Glutamatergic neuron (in vitro differentiated cells): ENCODE results near the gene ATP7A. TPM values are rescaled to one million over a fixed set of nuclear protein-coding genes. Genes with fewer than 3 reads are reported as not detected.
"Not testable (repeated sequence)": the region's sequence is repeated elsewhere in the genome, so short reads cannot be mapped to it uniquely, and the experiment has no call there.

Experiments
- DNase-seq: peaks from one replicate; pipeline ENCODE4 v3.0.0; 2022
- H3K27ac Mint-ChIP-seq: one replicate; pipeline ENCODE4 v1.8.0; 2020; ENCODE audit warnings: mild to moderate bottlenecking, mixed read lengths, inconsistent platforms; ENCODE audit not compliant: unreplicated experiment
- H3K27me3 Mint-ChIP-seq: one replicate; pipeline ENCODE4 v1.8.0; 2020; ENCODE audit warnings: mild to moderate bottlenecking, moderate library complexity, mixed read lengths, inconsistent platforms; ENCODE audit not compliant: unreplicated experiment
- H3K36me3 Mint-ChIP-seq: one replicate; pipeline ENCODE4 v1.8.0; 2020; ENCODE audit warnings: mild to moderate bottlenecking, mixed read lengths, inconsistent platforms; ENCODE audit not compliant: unreplicated experiment
- H3K4me1 Mint-ChIP-seq: one replicate; pipeline ENCODE4 v1.8.0; 2020; ENCODE audit warnings: mild to moderate bottlenecking, low read depth, mixed read lengths, inconsistent platforms; ENCODE audit not compliant: unreplicated experiment
- H3K4me3 Mint-ChIP-seq: one replicate; pipeline ENCODE4 v1.8.0; 2020; ENCODE audit warnings: mild to moderate bottlenecking, mixed read lengths, inconsistent platforms; ENCODE audit not compliant: unreplicated experiment
- H3K9me3 Mint-ChIP-seq: one replicate; pipeline ENCODE4 v1.8.0; 2020; ENCODE audit warnings: mild to moderate bottlenecking, moderate library complexity, mixed read lengths, inconsistent platforms; ENCODE audit not compliant: unreplicated experiment
- total RNA-seq: library from RNA; stranded (reverse); fragmentation: NEBNext Ultra II Directional; extraction: Animal tissue kit (Norgen Biotek cat#: 25700); gene quantifications from one replicate; pipeline ENCODE4 v1.2.1, GENCODE V29; 2021; ENCODE audit not compliant: unreplicated experiment
- TF ChIP-seq, protein P1 (sequence below): fragments of 200-600 bp; sonication (generic); IDR thresholded peaks from one replicate; pipeline ENCODE4 v1.5.0; 2021; ENCODE audit not compliant: partially characterized antibody, unreplicated experiment

Gene ATP7A
- total RNA-seq, 1 donor from 2014 or later = 11.5 TPM

DNA sequence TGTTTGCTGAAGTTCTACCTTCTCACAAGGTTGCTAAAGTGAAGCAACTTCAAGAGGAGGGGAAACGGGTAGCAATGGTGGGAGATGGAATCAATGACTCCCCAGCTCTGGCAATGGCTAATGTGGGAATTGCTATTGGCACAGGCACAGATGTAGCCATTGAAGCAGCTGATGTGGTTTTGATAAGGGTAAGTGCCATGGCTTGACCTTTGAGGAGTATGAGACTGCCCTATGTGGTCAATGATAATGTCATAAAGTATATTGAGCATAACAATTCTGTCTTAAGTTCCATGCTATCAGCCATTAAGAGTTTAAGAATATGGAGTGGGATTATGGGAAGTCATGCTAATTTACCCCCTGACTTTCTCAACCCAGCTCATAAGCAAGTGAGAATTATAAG lies 132.1 kb downstream of the ATP7A start:
- Mint-ChIP-seq H3K27ac (no peak overlapping the region), H3K36me3 (no peaks in the 10 kb centered on the region), H3K27me3 (no peaks in the 10 kb centered on the region), H3K4me1 (no peaks in the 10 kb centered on the region), H3K9me3 (peaks cover 1% of the 10 kb centered on the region), H3K4me3 (no peak overlapping the region)
- TF ChIP-seq, protein P1, sequence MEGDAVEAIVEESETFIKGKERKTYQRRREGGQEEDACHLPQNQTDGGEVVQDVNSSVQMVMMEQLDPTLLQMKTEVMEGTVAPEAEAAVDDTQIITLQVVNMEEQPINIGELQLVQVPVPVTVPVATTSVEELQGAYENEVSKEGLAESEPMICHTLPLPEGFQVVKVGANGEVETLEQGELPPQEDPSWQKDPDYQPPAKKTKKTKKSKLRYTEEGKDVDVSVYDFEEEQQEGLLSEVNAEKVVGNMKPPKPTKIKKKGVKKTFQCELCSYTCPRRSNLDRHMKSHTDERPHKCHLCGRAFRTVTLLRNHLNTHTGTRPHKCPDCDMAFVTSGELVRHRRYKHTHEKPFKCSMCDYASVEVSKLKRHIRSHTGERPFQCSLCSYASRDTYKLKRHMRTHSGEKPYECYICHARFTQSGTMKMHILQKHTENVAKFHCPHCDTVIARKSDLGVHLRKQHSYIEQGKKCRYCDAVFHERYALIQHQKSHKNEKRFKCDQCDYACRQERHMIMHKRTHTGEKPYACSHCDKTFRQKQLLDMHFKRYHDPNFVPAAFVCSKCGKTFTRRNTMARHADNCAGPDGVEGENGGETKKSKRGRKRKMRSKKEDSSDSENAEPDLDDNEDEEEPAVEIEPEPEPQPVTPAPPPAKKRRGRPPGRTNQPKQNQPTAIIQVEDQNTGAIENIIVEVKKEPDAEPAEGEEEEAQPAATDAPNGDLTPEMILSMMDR = no peak
- no peak for DNase-seq

DNA sequence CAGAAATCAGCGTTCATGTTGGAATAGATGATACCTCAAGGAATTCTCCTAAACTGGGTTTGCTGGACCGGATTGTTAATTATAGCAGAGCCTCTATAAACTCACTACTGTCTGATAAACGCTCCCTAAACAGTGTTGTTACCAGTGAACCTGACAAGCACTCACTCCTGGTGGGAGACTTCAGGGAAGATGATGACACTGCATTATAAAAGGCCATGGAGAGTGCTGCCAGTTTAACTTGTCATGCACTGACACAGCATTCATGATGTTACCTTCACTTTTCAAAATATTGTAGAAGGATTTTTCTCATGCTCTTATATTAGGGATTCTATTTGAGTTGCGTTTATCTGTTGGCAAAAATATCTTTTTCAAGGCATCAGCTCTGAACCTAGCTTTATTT lies 135.9 kb downstream of the ATP7A start:
- no peaks in the 10 kb centered on the region for H3K4me1 Mint-ChIP-seq

DNA sequence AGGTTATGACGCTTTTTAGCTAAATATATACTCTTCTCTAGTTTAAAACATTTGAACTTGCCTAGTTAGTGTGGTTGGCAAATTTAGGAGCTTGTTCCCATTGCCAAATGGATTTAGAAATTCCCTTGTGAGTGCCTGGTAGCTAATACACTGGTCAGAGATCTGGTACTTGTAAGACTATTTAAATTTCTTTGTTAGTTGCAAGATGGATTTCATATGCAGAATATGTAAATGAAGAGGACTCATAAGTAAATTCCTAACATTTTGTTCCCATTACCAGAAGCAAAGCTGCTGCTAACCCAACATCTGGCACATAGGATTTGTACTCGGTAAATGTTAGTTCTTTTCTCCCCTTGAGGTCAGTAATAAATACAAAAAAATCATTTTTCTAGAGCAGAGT lies 137.6 kb downstream of the ATP7A start:
- Mint-ChIP-seq H3K27me3 (no peaks in the 10 kb centered on the region), H3K9me3 (no peaks in the 10 kb centered on the region), H3K4me1 (no peaks in the 10 kb centered on the region), H3K27ac (no peak overlapping the region), H3K4me3 (no peak overlapping the region), H3K36me3 (peaks cover under 1% of the 10 kb centered on the region)
- DNase-seq = no peak
- TF ChIP-seq, protein P1 = no peak

More for the DNA sequence above, 135.9 kb downstream of the ATP7A start:
- H3K27ac Mint-ChIP-seq = no peak overlapping the region
- H3K36me3 Mint-ChIP-seq = no peaks in the 10 kb centered on the region
- no peaks in the 10 kb centered on the region for H3K9me3 Mint-ChIP-seq
- no peak overlapping the region for H3K4me3 Mint-ChIP-seq
- H3K27me3 Mint-ChIP-seq = no peaks in the 10 kb centered on the region
- TF ChIP-seq, protein P1 = no peak
- DNase-seq = no peak

DNA sequence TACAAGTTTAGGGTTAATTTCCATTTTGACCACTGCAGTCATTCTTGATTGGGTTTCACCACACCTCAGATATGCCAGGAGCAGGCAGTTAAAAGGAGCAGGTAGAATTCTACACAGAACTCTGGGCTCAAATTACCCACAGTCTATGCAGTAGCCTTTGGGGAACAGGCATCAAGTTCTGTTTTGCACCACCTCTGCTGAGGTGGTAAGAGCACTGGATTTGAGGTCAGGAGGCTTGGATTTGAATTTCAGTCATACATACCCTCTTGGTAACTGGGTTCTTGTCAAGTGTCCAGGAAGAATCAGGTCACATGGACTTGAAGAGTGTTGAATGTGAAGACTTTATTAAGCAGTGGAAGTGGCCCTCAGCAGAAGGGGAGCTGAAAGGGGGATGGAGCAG lies 153.2 kb downstream of the ATP7A start:
- Mint-ChIP-seq H3K27me3 (no peaks in the 10 kb centered on the region), H3K9me3 (no peaks in the 10 kb centered on the region), H3K27ac (no peak overlapping the region), H3K4me1 (no peaks in the 10 kb centered on the region), H3K36me3 (no peaks in the 10 kb centered on the region), H3K4me3 (no peak overlapping the region)
- TF ChIP-seq, protein P1 = no peak
- no peak for DNase-seq

DNA sequence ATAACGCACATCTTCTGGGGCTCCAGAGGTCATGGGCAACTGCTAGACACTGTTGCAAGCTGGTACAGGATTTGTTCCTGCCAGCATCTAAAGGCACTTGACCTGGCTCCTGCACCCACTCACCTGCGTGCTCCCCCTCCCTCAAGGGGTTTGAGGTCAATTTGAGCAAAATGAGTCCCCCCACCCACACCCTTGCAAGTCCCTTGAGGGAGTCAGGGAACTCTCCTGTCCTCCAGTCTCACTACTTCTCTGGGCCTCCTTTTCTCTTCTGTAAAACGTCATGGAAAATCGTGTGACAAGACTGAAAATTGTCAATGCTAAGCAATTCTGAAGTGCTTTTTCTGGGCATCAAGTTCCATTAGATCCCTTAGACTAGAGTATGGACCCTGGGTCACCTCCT lies 153.7 kb downstream of the ATP7A start:
- Mint-ChIP-seq H3K27me3 (no peaks in the 10 kb centered on the region), H3K4me3 (no peak overlapping the region), H3K27ac (no peak overlapping the region), H3K4me1 (no peaks in the 10 kb centered on the region), H3K9me3 (no peaks in the 10 kb centered on the region), H3K36me3 (no peaks in the 10 kb centered on the region)
- TF ChIP-seq, protein P1 = no peak
- DNase-seq = no peak

DNA sequence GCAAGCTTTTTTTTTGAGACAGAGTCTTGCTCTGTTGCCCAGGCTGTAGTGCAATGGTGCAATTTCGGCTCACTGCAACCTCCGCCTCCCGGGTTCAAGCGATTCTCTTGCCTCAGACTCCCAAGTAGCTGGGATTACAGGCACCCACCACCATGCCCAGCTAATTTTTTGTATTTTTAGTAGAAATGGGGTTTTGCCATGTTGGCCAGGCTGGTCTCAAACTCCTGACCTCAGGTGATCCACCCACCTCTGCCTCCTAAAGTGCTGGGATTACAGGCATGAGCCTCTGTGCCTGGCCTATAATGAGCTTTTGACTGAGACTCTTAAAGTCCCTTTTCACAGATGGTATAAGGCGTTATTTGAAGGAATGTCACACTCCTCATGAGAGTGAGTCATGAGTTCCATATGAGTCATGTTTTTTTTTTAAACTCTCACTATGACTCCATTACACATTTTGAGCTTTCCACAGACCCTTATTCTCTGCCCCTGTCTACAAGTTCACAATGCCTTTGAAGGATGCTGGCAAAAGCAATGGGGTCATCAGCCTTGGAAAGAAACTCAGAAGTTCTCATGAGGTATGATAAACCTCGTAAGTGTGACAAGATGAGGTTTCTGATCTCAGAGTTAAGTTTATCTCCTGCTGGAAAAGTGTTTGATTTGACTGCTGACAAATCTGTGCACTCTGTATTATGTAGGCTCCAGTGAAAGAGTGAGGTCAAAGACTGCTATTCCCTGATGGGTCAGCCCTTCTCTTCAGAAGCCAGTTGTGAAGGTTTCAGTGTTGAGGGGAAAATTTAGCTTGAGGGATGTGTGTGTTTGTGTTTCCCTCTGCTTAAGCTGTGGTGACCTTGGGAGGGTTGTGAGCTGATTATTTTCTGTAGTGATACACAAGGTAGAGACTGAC lies 154.5 kb downstream of the ATP7A start:
- not testable (repeated sequence) for H3K4me1 Mint-ChIP-seq, H3K4me3 Mint-ChIP-seq, DNase-seq, H3K36me3 Mint-ChIP-seq, H3K27me3 Mint-ChIP-seq, H3K27ac Mint-ChIP-seq, H3K9me3 Mint-ChIP-seq
